Vagina (tissue), 2 donors: ENCODE data around the gene NTRK3.

ENCODE experiments used
- CTCF ChIP-seq, 3 experiments: fragments of 450-650 bp in 2 of 3; fragments of 200-600 bp in 1 of 3; sonication (generic) in 1 of 3; IDR thresholded peaks; one replicate each; pipeline ENCODE4 v1.5.1; 2017 to 2019; ENCODE audit warnings: antibody characterized with exemption in 3 of 3, mild to moderate bottlenecking in 2 of 3, moderate library complexity in 2 of 3
- POLR2A ChIP-seq, 2 donors: fragments of 450-650 bp; IDR thresholded peaks; one replicate each; pipeline ENCODE4 v1.6.1; 2017; ENCODE audit warnings: antibody characterized with exemption in 2 of 2, mild to moderate bottlenecking in 2 of 2, moderate library complexity in 2 of 2

GRCh38 chr15:87851497-87851896, 405.0 kb downstream of the NTRK3 start:
- TF ChIP-seq CTCF (IDR thresholded peaks at IDR 0.05) (no peak), POLR2A (IDR thresholded peaks at IDR 0.05) (no peak)
